K562 (cell line): Measurements from ENCODE around the gene ACSL3.

Source experiments
- MTA3 ChIP-seq: fragments of 450-650 bp; formaldehyde crosslinking; IDR thresholded peaks from 2 replicates; pipeline ENCODE4 v1.6.1; 2017; ENCODE audit warnings: mild to moderate bottlenecking, borderline replicate concordance
- ZBTB43 ChIP-seq: sonication (generic); formaldehyde crosslinking; IDR thresholded peaks from 2 replicates; pipeline ENCODE4 v1.8.0; 2023; ENCODE audit warnings: mild to moderate bottlenecking, missing genetic modification reagents
- TF ChIP-seq, protein P1 (sequence below), 2 experiments: fragments of 200-800 bp in 1 of 2; sonication (Bioruptor generic) in 1 of 2; sonication (generic) in 1 of 2; formaldehyde crosslinking in 1 of 2; IDR thresholded peaks in 1 of 2; conservative IDR thresholded peaks in 1 of 2; 2 replicates each; pipeline versions ENCODE4 v1.5.0 to v1.6.1; 2016 to 2020; ENCODE audit warnings: missing compliant biosample characterization in 1 of 2, missing genetic modification characterization in 1 of 2, missing genetic modification reagents in 1 of 2
- TF ChIP-seq, protein P2 (sequence below): sonication (generic); formaldehyde crosslinking; IDR thresholded peaks from 2 replicates; pipeline ENCODE4 v1.8.1; 2023; ENCODE audit warnings: mild to moderate bottlenecking, missing genetic modification reagents

GRCh38 chr2:222864296-222864695, 3.5 kb downstream of the ACSL3 start:
- TF ChIP-seq, protein P1, sequence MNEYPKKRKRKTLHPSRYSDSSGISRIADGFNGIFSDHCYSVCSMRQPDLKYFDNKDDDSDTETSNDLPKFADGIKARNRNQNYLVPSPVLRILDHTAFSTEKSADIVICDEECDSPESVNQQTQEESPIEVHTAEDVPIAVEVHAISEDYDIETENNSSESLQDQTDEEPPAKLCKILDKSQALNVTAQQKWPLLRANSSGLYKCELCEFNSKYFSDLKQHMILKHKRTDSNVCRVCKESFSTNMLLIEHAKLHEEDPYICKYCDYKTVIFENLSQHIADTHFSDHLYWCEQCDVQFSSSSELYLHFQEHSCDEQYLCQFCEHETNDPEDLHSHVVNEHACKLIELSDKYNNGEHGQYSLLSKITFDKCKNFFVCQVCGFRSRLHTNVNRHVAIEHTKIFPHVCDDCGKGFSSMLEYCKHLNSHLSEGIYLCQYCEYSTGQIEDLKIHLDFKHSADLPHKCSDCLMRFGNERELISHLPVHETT (CRISPR knock-in tag; conservative IDR thresholded peaks at IDR 0.05 in 1 of 2, IDR thresholded peaks at IDR 0.05 in 1 of 2), result no peak
- no peak for TF ChIP-seq MTA3
- TF ChIP-seq, protein P2, sequence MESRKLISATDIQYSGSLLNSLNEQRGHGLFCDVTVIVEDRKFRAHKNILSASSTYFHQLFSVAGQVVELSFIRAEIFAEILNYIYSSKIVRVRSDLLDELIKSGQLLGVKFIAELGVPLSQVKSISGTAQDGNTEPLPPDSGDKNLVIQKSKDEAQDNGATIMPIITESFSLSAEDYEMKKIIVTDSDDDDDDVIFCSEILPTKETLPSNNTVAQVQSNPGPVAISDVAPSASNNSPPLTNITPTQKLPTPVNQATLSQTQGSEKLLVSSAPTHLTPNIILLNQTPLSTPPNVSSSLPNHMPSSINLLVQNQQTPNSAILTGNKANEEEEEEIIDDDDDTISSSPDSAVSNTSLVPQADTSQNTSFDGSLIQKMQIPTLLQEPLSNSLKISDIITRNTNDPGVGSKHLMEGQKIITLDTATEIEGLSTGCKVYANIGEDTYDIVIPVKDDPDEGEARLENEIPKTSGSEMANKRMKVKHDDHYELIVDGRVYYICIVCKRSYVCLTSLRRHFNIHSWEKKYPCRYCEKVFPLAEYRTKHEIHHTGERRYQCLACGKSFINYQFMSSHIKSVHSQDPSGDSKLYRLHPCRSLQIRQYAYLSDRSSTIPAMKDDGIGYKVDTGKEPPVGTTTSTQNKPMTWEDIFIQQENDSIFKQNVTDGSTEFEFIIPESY, result no peak
- no peak for TF ChIP-seq ZBTB43 (CRISPR knock-in tag)
